ENCODE results near the gene SEC23B.

DNA sequence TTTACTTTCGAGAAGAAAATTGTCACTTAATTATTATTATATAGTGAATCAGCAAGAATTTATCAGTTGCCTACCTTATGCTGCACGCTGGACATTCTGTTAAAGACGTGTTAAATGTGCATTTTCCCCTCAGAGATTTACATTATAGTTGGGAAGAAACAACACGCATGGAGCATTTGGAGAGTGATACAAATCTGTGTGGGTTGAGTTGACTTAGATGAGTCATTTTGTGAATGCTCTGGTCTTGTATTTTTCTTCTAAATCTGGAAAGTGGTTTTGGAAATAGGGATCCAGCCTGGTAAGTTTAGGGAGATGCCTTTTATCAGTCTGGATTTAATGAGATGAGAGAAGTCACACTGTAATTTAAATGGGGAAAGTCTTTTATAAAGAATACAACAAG lies 35.5 kb downstream of the SEC23B start:
- TF ChIP-seq MAX (IDR thresholded peaks at IDR 0.05) (no peak), CTCF (IDR thresholded peaks at IDR 0.05; ENCODE audit: low read depth, low read length, missing input control) (no peak), HNF4G (IDR thresholded peaks at IDR 0.05) (no peak), SP1 (IDR thresholded peaks at IDR 0.05) (no peak), ZBTB33 (IDR thresholded peaks at IDR 0.05) (no peak), GABPA (IDR thresholded peaks at IDR 0.05 in 1 of 2, conservative IDR thresholded peaks at IDR 0.05 in 1 of 2) (no peak), EGR1 (IDR thresholded peaks at IDR 0.05; ENCODE audit: low read depth in 2 of 2) (no peak), JUND (IDR thresholded peaks at IDR 0.05) (no peak), TAF1 (conservative IDR thresholded peaks at IDR 0.05) (no peak), NR2F2 (IDR thresholded peaks at IDR 0.05) (no peak), RAD21 (IDR thresholded peaks at IDR 0.05) (no peak)
- TF ChIP-seq, protein P1, sequence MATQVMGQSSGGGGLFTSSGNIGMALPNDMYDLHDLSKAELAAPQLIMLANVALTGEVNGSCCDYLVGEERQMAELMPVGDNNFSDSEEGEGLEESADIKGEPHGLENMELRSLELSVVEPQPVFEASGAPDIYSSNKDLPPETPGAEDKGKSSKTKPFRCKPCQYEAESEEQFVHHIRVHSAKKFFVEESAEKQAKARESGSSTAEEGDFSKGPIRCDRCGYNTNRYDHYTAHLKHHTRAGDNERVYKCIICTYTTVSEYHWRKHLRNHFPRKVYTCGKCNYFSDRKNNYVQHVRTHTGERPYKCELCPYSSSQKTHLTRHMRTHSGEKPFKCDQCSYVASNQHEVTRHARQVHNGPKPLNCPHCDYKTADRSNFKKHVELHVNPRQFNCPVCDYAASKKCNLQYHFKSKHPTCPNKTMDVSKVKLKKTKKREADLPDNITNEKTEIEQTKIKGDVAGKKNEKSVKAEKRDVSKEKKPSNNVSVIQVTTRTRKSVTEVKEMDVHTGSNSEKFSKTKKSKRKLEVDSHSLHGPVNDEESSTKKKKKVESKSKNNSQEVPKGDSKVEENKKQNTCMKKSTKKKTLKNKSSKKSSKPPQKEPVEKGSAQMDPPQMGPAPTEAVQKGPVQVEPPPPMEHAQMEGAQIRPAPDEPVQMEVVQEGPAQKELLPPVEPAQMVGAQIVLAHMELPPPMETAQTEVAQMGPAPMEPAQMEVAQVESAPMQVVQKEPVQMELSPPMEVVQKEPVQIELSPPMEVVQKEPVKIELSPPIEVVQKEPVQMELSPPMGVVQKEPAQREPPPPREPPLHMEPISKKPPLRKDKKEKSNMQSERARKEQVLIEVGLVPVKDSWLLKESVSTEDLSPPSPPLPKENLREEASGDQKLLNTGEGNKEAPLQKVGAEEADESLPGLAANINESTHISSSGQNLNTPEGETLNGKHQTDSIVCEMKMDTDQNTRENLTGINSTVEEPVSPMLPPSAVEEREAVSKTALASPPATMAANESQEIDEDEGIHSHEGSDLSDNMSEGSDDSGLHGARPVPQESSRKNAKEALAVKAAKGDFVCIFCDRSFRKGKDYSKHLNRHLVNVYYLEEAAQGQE (IDR thresholded peaks at IDR 0.05): no peak
